Measurements from ENCODE around the gene ANKRD13D. TPM values are rescaled to one million over a fixed set of nuclear protein-coding genes. Genes with fewer than 3 reads are reported as not detected.

ANKRD13D gene
- total and polyA plus RNA-seq, 2 of the 8 experiments (the other 6 are each of a cell fraction or from before 2014, with no cell fraction given): 24.9 to 26.5 TPM

GRCh38 chr11:67315325-67315909, 26.3 kb downstream of the ANKRD13D start:
- FAIRE-seq: no peak
- TF ChIP-seq SRF (IDR thresholded peaks at IDR 0.05; ENCODE audit: low read depth, low read length): no peak
- no peak for TF ChIP-seq E2F6 (IDR thresholded peaks at IDR 0.05)
- no peak for TF ChIP-seq CHD1 (IDR thresholded peaks at IDR 0.05; ENCODE audit: low read depth, low read length)
- TF ChIP-seq CBX8 (IDR thresholded peaks at IDR 0.05; ENCODE audit: borderline replicate concordance, low read depth, low read length): no peak
- TF ChIP-seq CTBP2 (IDR thresholded peaks at IDR 0.05; ENCODE audit: borderline replicate concordance, insufficient read depth, insufficient read length, low read length): no peak
- no peak for TF ChIP-seq RBBP5 (IDR thresholded peaks at IDR 0.05; ENCODE audit: borderline replicate concordance, low read depth, low read length)
- no peak for TF ChIP-seq TBP (IDR thresholded peaks at IDR 0.05; ENCODE audit: low read depth, low read length)
- TF ChIP-seq HDAC6 (IDR thresholded peaks at IDR 0.05; ENCODE audit: low read depth, low read length): no peak
- no peak for TF ChIP-seq RNF2 (IDR thresholded peaks at IDR 0.05; ENCODE audit: borderline replicate concordance, low read depth, low read length, missing control alignments, poor library complexity, severe bottlenecking)
- TF ChIP-seq SP2 (IDR thresholded peaks at IDR 0.05; ENCODE audit: low read length): no peak
- no peak for TF ChIP-seq JUN (IDR thresholded peaks at IDR 0.05; ENCODE audit: low read depth, low read length)
- TF ChIP-seq SP4 (IDR thresholded peaks at IDR 0.05; ENCODE audit: low read length): no peak

More at GRCh38 chr11:67315325-67315909, 26.3 kb downstream of the ANKRD13D start:
- H3K56ac ChIP-seq (replicated peaks; ENCODE audit: insufficient read length, low read depth, low read length): no peak overlapping the region
- no peak overlapping the region for H3K23ac ChIP-seq (ENCODE audit: insufficient read length)
- H3K4me1 ChIP-seq (replicated peaks in 1 of 4; ENCODE audit: control insufficient read depth in 3 of 4, insufficient read depth in 4 of 4, low read length in 3 of 4): peaks cover 0 to 3% (median 0%) of the 10 kb centered on the region in 4 experiments; a peak in 3 of 7 replicates
- no peak overlapping the region for H4K8ac ChIP-seq (ENCODE audit: extremely low read depth, insufficient read depth, low read length)
- H3K9ac ChIP-seq (replicated peaks in 1 of 4; ENCODE audit: extremely low read depth in 1 of 4, low read depth in 3 of 4, low read length in 3 of 4): no peak overlapping the region
- no peak overlapping the region for H4K91ac ChIP-seq (replicated peaks; ENCODE audit: insufficient read length, low read length)
- H2BK120ac ChIP-seq (replicated peaks; ENCODE audit: low read depth, low read length): no peak overlapping the region
- H3K27me3 ChIP-seq (replicated peaks in 1 of 4; ENCODE audit: control insufficient read depth in 3 of 4, extremely low read depth in 1 of 4, insufficient read depth in 3 of 4, low read length in 3 of 4): peaks cover 5 to 16% (median 11%) of the 10 kb centered on the region in 4 experiments; a peak in 6 of 7 replicates
- no peak overlapping the region for H2AFZ ChIP-seq (ENCODE audit: low read length)
- H3K9me3 ChIP-seq (ENCODE audit: insufficient read depth in 2 of 2, low read depth in 1 of 2, low read length in 1 of 2): no peaks in the 10 kb centered on the region
- WGBS, 2 experiments (ENCODE audit: extremely low coverage in 1 of 2, insufficient coverage in 1 of 2, insufficient read length in 1 of 2, insufficient replicate concordance in 2 of 2, low coverage in 1 of 2, low lambda C conversion rate in 2 of 2, missing lambda C conversion rate in 1 of 2): 90% methylated on average over 9 of the region's 9 CpGs; no CpG with 5 or more reads in 1 of the 2 experiments
- no peak overlapping the region for H3K4me2 ChIP-seq (ENCODE audit: insufficient read depth in 1 of 2, low read depth in 2 of 2, low read length in 2 of 2)
- H3K79me1 ChIP-seq (ENCODE audit: low read depth, low read length): no peaks in the 10 kb centered on the region
- H4K20me1 ChIP-seq (replicated peaks in 1 of 2; ENCODE audit: control insufficient read depth in 1 of 2, insufficient read depth in 2 of 2, low read length in 2 of 2): peaks cover 0 to 4% of the 10 kb centered on the region in 2 experiments
- no peak overlapping the region for H2AK5ac ChIP-seq (ENCODE audit: low read depth, low read length)
- H3K4ac ChIP-seq (replicated peaks; ENCODE audit: insufficient read length, low read depth, low read length): no peak overlapping the region
- H2BK5ac ChIP-seq (ENCODE audit: low read depth, low read length): no peak overlapping the region
- CTCF ChIA-PET (ENCODE audit: partially characterized antibody): interaction anchor here (0.8 to 11.4 kb wide), 12 partner anchors 8 to 234 kb away, joined by 3 to 186 read pairs (median 4); partner anchors contain the start of genes GRK2, POLD4 and SSH3
- H3K27ac ChIP-seq (ENCODE audit: low read depth, low read length): no peak overlapping the region
- no peak overlapping the region for H3K4me3 ChIP-seq (ENCODE audit: extremely low read depth in 1 of 4, insufficient read depth in 2 of 4, low read depth in 3 of 4, low read length in 4 of 4)
- H2BK15ac ChIP-seq (ENCODE audit: low read length): no peak overlapping the region
- no peaks in the 10 kb centered on the region for H3K79me2 ChIP-seq (ENCODE audit: control insufficient read depth in 1 of 2, insufficient read depth in 2 of 2, low read length in 2 of 2)
- H3K23me2 ChIP-seq (ENCODE audit: low read depth, low read length): peaks cover 3% of the 10 kb centered on the region; the same call in 1 of the 2 replicates
- DNase-seq (ENCODE audit: low read depth in 1 of 2, low spot score in 2 of 2): no peak
- H3K14ac ChIP-seq (ENCODE audit: insufficient read length): no peak overlapping the region
- POLR2A ChIA-PET (ENCODE audit: partially characterized antibody): interaction anchor here (0.9 kb wide), 2 partner anchors 10 to 76 kb away, joined by 3 to 4 read pairs; partner anchors contain the start of gene RAD9A
- no peak overlapping the region for H2BK12ac ChIP-seq (ENCODE audit: low read depth, low read length)
- H3K36me3 ChIP-seq (ENCODE audit: control insufficient read depth in 2 of 4, insufficient read depth in 4 of 4, low read length in 3 of 4): 0 out of 8 replicates have a peak, but pooled peaks cover 0 to 4% (median 0%) of the 10 kb centered on the region in 4 experiments
- H3K18ac ChIP-seq (ENCODE audit: extremely low read depth, low read length): no peak overlapping the region
- no peak overlapping the region for H2BK20ac ChIP-seq (ENCODE audit: low read length)
- H4K5ac ChIP-seq (ENCODE audit: insufficient read length, low read depth, low read length): no peak overlapping the region
